IPS-NIHi11 (cell line): ENCODE results near the gene HGS.

ENCODE experiments used
- DNase-seq: peaks from one replicate; pipeline ENCODE4 v3.0.0; 2012; ENCODE audit warnings: mixed read lengths, low spot score

The HGS gene

GRCh38 chr17:81741049-81741593, 57.3 kb downstream of the HGS start:
- no peak for DNase-seq

- no peak for DNase-seq
These were observed 58.0 kb downstream of the HGS start for GRCh38 chr17:81741594-81742452.
